Stimulated activated CD8-positive, alpha-beta memory T cell treated with anti-CD3 and anti-CD28 coated beads, Interleukin-12 subunit alpha, Interleukin-12 subunit beta, amount 100 ng/mL, for 4 hours (primary cell): Measurements from ENCODE around the gene ANKRD44.

Source experiments
- DNase-seq: peaks from one replicate; pipeline ENCODE4 v3.0.0-alpha.2; 2020; ENCODE audit warnings: low read depth

The ANKRD44 gene

GRCh38 chr2:197286805-197287595, 23.6 kb downstream of the ANKRD44 start:
- no peak for DNase-seq

DNA sequence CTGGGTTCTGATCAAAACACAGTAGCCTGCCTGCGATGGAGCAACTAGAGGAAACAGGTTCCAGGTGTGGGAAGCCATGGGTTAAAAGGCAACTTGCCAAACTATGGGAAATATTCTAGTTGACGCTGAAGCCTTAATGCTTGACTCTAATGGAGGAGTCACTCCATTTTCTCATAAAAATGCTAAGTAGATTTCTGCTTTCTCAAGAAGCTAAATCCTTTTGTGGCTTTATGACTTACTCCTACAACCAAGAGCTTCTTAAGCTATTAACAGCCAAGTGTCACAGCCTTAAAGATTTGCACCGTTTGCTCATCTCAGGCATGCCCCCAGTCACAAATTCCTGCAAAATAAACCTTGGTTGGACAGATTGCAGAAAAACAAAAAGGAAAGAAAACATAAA, 25.2 kb downstream of the ANKRD44 start:
- DNase-seq, result no peak

DNA sequence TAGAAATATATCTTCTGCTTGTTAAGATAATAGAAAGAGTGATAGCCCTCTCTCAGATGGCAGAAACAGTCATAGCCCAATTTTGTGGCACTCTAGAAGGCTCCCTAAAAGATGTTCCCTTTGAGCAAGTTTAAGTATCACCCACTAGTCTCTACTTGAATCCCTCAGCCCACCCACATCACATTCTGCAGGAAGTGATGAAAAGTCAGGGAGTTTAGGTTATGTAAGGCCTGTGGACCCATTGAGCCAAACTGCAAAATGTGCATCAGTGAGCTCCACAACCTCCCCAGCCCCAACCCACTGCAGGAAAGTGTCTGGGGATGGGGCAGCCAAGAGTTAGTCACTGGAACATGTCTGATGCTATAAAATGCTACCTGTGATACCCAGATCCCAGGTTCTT, 25.6 kb downstream of the ANKRD44 start:
- DNase-seq, result no peak

DNA sequence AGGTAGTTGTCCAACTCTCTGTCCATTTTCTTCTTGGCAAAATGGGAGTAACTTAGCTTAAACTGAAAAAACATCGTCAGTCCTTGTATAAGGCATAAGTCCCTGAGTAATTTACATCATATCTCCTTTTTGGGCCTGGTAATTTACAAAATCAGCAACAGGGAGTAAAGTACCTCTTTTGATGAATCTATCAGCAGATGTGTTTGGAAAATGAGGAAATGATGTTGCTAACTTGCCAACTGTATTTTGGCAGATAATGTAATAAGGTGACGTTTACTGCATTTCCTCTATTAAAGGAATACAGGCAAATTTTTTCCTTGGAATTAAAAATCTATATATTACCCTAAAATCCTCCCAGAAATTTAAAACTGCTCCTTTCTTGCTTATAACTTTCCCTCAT, 29.2 kb downstream of the ANKRD44 start:
- DNase-seq, result no peak

DNA sequence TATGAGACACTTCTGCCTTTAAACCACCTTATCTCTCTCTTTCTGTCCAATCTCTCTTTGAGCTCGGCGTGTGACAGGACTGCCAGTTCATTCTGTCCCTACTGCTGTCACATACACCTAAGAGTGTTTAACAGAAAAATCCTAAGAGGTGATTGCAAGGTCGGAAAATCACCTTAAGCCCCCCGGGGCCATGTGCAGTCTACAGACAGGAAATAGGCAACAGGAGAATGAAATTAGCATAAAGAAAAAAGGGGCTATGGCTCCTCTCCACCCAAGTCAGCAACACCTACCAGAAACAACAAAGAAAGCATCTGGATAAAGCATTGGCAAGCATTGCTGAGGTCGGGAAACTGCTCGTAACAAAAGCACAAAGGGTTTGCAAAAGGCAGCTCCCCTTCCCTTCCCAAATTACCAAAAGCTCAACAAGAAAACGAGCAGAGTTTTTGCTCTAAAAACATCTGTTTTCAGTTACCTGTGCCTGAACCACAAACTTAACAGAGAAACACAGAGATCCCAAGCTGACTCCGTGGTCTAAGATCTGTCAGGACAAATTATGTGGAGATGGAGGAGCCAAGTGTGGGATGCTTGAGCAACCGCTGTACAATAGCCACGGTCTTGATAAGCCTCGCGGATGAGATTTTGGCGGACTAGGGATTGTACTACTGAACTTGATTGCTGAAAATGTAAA, 30.4 kb downstream of the ANKRD44 start:
- no peak for DNase-seq

DNA sequence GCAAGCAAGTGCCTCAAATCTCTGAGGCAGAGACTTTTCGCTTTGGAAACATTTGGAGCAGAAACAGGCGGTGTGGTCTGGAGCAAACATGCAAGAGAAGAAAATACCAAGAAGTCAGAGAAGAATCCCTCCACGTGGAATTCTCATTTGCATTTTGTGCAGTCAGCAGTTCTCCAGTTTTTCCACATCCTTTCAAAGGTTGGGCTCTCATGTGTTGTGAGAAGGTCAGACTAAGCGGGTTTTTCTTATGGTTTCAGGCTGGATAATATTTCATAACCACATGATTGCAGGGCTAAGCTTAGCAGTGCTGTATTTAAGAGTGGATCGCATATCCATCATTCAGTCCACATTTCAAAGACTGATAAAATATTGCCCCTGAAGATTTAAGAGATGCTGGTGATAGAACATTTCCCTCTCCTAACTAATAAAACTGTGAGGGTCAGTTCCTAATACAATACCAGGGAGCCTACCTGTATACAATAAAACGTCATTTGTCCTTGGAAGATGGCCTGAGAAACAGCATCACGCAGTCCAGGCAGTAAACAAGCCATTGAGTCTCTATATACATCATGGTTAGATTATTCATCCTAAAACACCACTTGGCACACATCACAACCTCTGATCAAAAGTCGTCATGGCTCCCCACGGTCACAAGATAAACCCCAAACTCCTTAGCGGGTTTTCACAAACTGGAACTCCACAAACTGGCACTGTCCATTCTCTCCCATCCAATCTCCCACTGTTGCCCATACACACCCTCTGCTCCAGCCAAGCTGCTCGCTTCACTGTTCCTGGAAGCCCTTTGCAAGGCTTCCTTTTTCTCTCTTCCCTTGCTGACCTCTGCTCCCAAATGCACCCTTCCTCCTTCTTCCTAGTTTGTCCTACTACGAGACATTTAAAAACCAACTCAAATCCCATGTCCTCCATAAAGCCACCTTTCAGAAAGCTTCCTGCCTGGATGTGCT, 31.5 kb downstream of the ANKRD44 start:
- no peak for DNase-seq

DNA sequence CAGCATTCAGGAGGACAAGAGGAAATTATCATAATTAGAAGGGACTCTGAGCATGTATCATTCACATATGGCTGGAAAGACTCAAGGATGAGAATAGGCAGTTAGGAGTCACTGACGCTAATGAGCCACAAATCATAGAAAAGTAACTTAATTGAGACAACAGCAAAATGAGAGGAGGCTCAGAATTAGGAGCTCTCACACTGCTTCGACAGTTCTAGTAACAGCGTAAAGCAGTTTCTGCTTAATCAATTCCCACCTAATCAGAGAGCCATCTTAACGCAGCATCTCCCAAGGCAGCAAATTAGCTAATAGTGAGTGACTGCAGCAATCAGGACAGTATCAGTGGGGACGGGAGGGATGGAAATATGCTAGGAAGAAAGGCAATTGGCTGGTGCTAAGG, 32.8 kb downstream of the ANKRD44 start:
- DNase-seq, result no peak

DNA sequence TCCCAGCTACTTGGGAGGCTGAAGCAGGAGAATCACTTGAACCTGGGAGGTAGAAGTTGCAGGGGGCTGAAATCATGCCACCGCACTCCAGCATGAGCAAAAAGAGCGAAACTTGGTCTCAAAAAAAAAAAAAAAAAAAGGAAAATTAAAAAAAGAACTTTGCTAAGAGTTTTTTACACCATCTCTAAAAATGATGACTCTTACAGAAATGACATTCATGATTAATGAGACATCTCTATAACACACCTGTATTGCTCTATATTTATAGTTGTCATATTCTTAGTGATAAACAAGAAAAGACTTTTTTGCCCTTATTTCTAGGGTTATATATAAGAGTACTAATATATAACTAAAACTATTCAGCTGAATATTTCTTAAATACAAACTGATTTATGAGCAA, 34.4 kb downstream of the ANKRD44 start:
- DNase-seq, result no peak

DNA sequence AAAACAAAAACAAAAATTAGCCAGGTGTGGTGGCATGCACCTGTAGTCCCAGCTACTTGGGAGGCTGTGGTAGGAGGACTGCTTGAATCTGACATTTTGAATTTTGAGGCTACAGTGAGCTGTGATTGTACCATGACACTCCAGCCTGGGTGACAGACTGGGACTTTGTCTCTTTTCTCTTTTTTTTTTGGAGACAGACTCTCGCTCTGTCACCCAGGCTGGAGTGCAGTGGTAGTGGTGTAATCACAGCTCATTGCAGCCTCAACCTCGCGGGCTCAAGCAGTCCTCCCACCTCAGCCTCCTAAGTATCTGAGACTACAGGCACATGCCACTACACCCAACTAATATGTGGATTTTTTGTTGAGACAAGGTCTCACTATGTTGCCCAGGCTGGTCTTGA, 35.6 kb downstream of the ANKRD44 start:
- no peak for DNase-seq

GRCh38 chr2:197274349-197274748, 36.2 kb downstream of the ANKRD44 start:
- no peak for DNase-seq

GRCh38 chr2:197273485-197273884, 37.1 kb downstream of the ANKRD44 start:
- DNase-seq, result no peak

DNA sequence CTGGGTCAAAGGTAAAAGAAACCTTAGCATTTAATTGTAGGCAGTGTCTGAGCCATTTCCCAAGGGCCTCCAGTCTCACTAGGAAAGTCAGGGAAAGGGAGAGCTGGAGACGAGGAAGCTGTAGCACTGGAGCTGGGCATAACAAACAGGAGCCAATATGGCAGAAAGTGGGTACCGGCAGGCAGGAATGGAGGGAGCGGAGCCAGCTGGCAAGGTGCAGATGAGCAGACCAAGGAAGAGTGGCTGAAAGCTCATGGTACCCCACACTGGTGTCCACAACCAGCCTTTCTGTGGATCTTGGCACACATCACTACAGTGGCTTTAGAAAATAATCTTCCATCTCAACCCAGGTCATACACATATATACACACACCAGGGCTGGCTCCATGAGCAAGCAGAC, 40.0 kb downstream of the ANKRD44 start:
- no peak for DNase-seq

GRCh38 chr2:197269815-197270214, 40.8 kb downstream of the ANKRD44 start:
- DNase-seq, result no peak

GRCh38 chr2:197268786-197269584, 41.6 kb downstream of the ANKRD44 start:
- no peak for DNase-seq

GRCh38 chr2:197266477-197266876, 44.1 kb downstream of the ANKRD44 start:
- DNase-seq, result no peak

DNA sequence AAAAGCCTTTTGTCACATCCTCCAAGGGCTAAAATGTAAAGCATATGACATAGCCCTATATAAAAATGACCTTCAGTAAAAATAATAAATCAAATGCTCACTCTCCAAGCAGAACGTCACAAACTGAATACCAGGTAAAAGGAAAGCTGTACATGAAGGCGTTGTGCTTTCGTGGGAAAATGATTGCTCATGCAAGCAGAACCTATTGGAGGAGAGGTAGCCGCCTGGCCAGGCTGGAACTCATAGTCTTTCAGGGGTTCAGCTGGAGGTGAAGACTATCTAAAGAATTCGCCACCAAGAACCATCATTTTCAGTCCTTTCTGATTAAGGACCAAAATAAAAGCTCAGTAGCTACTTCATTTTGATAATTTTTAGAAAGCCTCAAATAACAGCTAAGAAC, 44.7 kb downstream of the ANKRD44 start:
- no peak for DNase-seq

DNA sequence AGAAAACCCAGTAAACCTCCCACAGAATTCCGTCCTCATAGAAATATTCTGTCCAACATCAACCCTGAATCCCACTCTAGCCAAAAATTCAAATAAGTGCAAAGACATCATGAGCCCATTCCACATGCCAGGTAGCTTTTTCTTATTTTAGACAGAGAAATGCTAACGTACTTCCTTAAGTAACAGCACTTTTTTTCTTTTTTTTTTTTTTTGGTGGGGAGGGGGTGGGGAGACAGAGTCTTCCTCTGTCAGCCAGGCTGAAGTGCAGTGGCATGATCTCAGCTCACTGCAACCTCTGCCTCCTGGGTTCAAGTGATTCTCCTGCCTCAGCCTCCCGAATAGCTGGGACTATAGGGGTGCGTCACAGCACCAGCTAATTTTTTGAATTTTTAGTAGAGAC, 45.5 kb downstream of the ANKRD44 start:
- DNase-seq, result no peak

DNA sequence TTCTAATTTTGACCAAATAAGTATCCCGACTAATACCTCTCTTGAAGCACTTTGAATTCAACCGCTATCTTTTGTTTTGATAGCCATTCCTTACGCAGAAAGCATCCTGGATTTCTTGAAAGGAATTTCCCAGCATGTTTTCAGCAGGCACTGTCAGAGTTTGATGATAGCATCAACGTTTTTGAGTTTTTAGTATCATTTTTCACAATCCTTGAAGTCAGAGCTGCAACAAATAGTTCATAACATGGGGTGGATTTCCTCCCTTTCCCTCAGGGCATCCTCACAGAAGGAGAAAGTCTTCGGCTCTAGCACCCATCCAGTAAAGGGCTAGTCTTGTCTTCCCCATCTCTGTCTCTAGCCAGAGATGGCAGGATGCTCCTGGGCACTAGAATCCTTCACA, 46.2 kb downstream of the ANKRD44 start:
- DNase-seq, result no peak

DNA sequence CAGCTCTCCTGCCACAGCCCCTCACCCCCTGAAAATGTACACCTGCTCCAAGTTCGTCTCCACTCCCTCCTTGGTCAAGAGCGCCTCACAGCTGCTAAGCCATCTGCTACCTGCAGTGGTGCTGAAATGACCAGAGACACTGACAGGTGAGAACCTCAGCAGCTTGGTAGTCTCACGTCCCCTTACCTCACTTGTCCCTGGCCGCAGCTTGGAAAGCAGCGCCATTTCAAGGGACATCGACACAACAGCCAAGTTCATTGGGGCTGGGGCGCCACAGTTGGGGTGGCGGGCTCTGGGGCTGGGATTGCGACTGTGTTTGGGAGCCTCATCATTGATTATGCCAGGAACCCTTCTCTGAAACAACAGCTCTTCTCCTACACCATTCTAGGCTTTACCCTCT, 47.5 kb downstream of the ANKRD44 start:
- no peak for DNase-seq

- no peak for DNase-seq
Measured at GRCh38 chr2:197261808-197262226, 48.8 kb downstream of the ANKRD44 start.

DNA sequence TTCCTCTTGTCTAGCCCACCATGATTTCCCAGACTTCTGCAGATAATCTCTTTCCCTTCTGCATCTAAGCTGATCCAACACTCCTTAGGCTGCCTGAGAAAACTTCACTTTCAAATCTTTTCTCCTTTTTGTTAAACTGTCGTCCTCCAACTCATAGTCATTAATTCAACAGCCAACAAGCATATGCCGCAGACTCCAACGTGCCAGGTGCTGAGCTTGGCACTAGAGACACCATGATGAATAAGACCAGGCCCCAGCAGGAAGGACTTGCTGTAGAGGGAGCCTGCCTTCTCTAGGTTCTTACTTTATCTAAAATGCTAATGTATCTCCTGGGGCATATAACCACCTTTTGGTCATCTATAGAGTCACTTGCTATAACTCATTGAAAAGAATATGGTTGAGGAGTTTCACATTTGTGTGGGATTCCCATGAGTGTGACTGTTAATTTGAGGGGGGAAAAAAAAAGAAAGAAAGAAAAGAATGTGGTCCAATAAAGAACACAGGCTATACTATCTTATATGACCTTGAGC, 51.0 kb downstream of the ANKRD44 start:
- DNase-seq, result no peak
